T-helper 1 cell treated with Interleukin-12 subunit alpha and Interleukin-12 subunit beta and Interleukin-4 antibody, amounts not matched to agents 30 μg/mL and 1 μg/mL, for 36 hours (primary cell): Measurements from ENCODE around the gene OR10H4.
"Not testable (repeated sequence)": the region's sequence is repeated elsewhere in the genome, so short reads cannot be mapped to it uniquely, and the experiment has no call there.

Experiments
- H3K27ac Mint-ChIP-seq: one replicate; pipeline ENCODE4 v1.8.0; 2021; ENCODE audit warnings: mild to moderate bottlenecking, mixed read lengths
- H3K27me3 Mint-ChIP-seq: one replicate; pipeline ENCODE4 v1.8.0; 2021; ENCODE audit warnings: low read depth, mixed read lengths
- H3K36me3 Mint-ChIP-seq: one replicate; pipeline ENCODE4 v1.8.0; 2021; ENCODE audit warnings: low read depth, mixed read lengths
- H3K4me1 Mint-ChIP-seq: one replicate; pipeline ENCODE4 v1.8.0; 2021; ENCODE audit warnings: low read depth, mixed read lengths
- H3K4me3 Mint-ChIP-seq: one replicate; pipeline ENCODE4 v1.8.0; 2021; ENCODE audit warnings: mild to moderate bottlenecking, moderate library complexity, mixed read lengths
- H3K9me3 Mint-ChIP-seq: one replicate; pipeline ENCODE4 v1.8.0; 2021; ENCODE audit warnings: mixed read lengths

OR10H4 gene, protein sequence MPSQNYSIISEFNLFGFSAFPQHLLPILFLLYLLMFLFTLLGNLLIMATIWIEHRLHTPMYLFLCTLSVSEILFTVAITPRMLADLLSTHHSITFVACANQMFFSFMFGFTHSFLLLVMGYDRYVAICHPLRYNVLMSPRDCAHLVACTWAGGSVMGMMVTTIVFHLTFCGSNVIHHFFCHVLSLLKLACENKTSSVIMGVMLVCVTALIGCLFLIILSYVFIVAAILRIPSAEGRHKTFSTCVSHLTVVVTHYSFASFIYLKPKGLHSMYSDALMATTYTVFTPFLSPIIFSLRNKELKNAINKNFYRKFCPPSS

DNA sequence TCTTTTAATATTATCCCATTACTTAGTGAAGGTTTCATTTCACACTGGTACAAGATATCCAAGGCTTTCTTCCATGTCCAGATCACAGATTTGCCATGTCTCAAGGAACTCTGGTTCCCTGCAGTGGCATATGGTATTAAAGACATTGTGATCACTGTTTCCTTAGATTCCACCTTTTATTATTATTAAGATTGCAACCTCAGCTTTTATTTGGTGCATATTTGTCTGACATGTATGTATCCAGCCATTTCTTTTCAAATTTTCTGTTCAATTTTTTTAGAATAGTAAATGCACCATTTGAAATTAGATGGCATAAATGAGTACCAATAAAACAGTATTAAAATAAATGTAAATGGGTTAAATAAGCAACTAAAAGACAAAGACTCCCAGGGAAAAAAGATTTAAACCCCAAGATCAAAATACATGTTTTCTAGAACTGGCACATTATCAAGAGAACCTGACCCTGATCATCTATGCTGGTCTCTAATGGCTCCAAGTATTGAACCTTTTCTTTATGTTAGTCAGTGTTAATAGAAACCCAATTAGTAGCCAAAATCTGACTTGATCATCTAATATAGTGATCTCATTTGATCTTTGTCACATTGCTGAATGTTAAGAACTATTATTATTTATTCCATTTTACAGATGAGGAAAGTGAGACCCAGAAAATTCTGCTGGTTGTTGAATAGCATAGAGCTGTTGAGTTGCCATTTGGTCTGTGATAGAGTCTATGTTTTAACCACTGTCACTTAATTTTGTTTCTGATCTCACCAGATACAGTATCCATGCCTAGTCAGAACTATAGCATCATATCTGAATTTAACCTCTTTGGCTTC lies at the start of gene OR10H4:
Gene OR10H4, plus strand, starts transcription at position 786 of the 836 bp plus-strand sequence. Its CDS starts 0 bp downstream, at position 786.
- no peak within 1 kb of the TSS for H3K27ac Mint-ChIP-seq
- H3K4me1 Mint-ChIP-seq, result no peaks in the 10 kb centered on the region
- no peaks in the 10 kb centered on the region for H3K36me3 Mint-ChIP-seq
- no peak within 1 kb of the TSS for H3K4me3 Mint-ChIP-seq
- peaks cover 14% of the 10 kb centered on the region for H3K9me3 Mint-ChIP-seq
- H3K27me3 Mint-ChIP-seq, result peaks cover 17% of the 10 kb centered on the region

DNA sequence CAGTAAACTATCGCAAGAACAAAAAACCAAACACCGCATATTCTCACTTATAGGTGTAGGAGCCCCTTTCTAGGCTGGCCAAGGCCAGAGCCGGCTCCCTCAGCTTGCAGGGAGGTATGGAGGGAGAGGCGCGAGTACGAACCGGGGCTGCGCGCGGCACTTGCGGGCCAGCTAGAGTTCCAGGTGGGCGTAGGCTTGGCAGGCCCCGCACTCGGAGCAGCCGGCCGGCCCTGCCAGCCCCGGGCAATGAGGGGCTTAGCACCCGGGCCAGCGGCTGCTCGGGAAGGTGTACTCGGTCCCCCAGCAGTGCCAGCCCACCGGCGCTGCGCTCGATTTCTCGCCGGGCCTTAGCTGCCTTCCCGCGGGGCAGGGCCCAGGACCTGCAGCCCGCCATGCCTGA lies 49.2 kb upstream of the OR10H4 start:
- H3K27ac Mint-ChIP-seq, H3K36me3 Mint-ChIP-seq, H3K4me3 Mint-ChIP-seq, H3K4me1 Mint-ChIP-seq, H3K9me3 Mint-ChIP-seq: not testable (repeated sequence)
- peaks cover 38% of the 10 kb centered on the region for H3K27me3 Mint-ChIP-seq

DNA sequence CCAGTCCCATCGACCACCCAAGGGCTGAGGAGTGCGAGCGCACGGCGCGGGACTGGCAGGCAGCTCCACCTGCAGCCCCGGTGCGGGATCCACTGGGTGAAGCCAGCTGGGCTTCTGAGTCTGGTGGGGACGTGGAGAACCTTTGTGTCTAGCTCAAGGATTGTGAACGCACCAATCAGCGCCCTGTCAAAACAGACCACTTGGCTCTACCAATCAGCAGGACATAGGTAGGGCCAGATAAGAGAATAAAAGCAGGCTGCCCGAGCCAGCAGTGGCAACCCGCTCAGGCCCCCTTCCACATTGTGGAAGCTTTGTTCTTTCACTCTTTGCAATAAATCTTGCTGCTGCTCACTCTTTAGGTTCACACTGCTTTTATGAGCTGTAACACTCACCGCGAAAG lies 48.8 kb upstream of the OR10H4 start:
- not testable (repeated sequence) for H3K36me3 Mint-ChIP-seq, H3K4me1 Mint-ChIP-seq, H3K4me3 Mint-ChIP-seq, H3K27ac Mint-ChIP-seq, H3K9me3 Mint-ChIP-seq
- H3K27me3 Mint-ChIP-seq, result peaks cover 40% of the 10 kb centered on the region

DNA sequence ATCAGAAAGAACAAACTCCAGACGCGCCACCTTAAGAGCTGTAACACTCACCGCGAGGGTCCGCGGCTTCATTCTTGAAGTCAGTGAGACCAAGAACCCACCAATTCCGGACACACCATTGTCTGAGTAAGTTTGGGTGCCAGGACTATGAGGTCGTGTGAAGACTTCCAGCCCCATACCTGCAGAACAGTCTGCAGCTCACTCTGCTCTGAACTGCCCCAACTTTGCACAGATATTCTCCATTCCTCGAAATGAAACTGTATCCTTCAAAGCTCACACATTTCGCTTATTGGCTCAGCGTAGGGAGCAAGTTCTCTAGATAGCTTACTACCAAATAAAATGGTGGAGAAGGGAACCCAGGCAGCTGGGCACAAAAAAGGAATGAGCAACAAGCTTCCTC lies 48.3 kb upstream of the OR10H4 start:
- Mint-ChIP-seq H3K36me3 (no peaks in the 10 kb centered on the region), H3K4me3 (no peak overlapping the region), H3K27ac (no peak overlapping the region), H3K4me1 (no peaks in the 10 kb centered on the region), H3K27me3 (peaks cover 45% of the 10 kb centered on the region), H3K9me3 (no peaks in the 10 kb centered on the region)

DNA sequence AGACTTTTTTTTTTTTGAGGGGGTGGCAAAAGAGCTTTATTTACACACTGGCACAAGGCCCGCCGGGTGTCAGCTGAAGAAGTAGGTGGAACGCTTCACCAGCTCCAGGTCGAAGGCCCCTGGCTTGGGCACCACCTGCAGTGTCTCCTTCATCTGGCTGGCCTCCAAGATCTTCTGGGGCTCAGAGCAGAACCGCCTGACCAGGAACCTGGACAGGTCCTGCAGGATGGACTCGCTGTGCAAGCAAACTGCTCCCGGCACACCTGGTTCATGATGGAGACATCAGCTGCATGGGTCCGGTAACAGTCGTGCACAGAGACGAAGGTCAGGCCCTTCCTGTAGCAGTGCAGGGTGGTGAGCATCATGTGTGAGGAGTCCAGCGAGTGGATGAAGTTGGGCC lies 46.6 kb upstream of the OR10H4 start:
- H3K9me3 Mint-ChIP-seq, result no peaks in the 10 kb centered on the region
- no peak overlapping the region for H3K4me3 Mint-ChIP-seq
- no peak overlapping the region for H3K27ac Mint-ChIP-seq
- H3K36me3 Mint-ChIP-seq, result no peaks in the 10 kb centered on the region
- H3K4me1 Mint-ChIP-seq, result no peaks in the 10 kb centered on the region
- H3K27me3 Mint-ChIP-seq, result peaks cover 59% of the 10 kb centered on the region

DNA sequence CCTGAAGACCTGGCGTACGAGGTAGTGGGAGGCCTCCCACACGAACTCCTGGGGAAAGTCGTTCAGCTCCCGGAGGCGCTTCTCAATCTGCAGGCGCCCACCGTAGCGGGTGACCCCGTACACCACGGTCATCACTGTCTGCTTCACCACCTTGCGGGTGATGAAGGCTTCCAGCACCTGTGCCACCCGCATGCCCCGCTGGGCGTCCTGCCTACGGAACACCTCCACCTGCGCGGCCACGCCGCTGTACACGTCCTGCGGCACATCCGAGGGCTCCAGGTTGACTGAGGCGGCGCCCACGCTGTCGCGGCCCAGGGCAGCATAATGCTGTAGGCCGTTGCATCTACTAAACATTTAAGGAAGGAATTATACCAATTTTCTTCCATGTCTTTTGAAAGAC lies 45.9 kb upstream of the OR10H4 start:
- not testable (repeated sequence) for H3K36me3 Mint-ChIP-seq, H3K4me1 Mint-ChIP-seq, H3K9me3 Mint-ChIP-seq, H3K27ac Mint-ChIP-seq, H3K4me3 Mint-ChIP-seq
- H3K27me3 Mint-ChIP-seq, result peaks cover 62% of the 10 kb centered on the region

DNA sequence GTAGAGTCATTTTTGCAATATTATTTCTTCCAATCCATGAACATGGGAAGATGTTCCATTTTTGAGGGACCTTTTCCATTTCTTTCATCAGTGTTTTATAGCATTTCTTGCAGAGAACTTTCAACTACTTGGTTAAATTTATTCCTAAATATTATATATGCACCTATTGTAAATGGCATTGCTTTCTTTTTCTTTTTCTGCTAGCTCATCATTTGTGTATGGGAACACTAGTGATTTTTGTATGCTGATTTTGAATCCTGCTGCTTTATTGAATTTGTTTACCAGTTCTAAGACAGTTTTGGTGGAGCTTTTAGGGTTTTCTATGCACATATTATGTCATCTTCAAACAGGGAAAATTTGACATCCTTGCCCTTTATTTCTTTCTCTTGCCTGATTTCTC lies 43.8 kb upstream of the OR10H4 start:
- H3K4me1 Mint-ChIP-seq, result no peaks in the 10 kb centered on the region
- H3K27ac Mint-ChIP-seq, result no peak overlapping the region
- no peaks in the 10 kb centered on the region for H3K9me3 Mint-ChIP-seq
- peaks cover 57% of the 10 kb centered on the region for H3K27me3 Mint-ChIP-seq
- no peaks in the 10 kb centered on the region for H3K36me3 Mint-ChIP-seq
- no peak overlapping the region for H3K4me3 Mint-ChIP-seq

DNA sequence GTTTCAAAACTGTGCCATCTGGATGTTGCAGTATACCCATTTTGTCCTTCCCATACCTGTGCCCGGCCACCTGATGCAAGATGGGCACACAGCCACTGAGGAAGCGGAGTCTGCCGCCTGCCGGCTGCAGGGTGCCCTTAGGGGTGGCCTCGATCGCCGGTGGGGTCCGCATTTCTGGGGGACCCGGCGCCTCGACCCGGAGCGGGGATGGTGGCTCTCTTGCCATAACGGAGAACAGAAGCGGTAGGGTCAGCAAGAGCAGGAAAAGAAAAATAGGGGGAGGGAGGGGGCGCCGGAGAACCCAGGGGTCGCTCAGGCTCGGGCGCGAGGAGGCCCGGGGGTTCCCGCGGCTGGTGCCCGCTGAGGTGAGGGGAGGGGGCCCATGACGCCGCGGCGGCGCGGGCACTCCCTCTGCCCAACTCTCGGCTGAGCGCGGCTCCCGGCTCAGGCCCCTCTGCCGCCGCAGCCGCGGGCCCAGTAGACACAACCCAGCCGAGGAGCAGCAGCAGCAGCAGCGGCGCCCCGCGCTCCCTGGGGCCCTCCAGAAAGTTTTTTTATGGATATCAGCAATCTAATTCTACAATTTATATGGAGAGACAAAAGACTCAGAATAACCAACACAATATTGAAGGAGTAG lies 37.1 kb upstream of the OR10H4 start:
- H3K27me3 Mint-ChIP-seq, result peaks cover 46% of the 10 kb centered on the region

DNA sequence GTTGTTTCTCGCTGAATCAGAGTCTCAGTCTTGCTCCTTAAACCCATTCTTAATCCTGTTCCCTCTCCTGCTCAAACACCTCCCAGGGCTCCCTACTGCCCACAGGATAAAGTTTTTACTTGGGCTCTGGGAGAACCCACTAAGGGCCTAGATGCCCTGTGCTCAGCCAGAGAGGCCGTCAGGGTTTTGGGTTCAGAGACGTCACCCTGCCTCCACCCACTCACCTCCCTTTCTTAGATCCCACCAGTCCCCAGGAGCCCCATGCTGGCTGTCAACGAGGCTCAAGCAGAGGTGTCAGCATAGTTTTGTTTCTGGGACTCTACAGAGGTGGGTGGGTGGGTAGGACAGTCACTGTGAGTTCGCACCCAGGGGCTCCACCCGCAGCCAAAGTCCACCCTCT lies 35.4 kb upstream of the OR10H4 start:
- no peaks in the 10 kb centered on the region for H3K4me1 Mint-ChIP-seq
- H3K4me3 Mint-ChIP-seq, result no peak overlapping the region
- peaks cover 7% of the 10 kb centered on the region for H3K9me3 Mint-ChIP-seq
- no peak overlapping the region for H3K27ac Mint-ChIP-seq
- H3K36me3 Mint-ChIP-seq, result no peaks in the 10 kb centered on the region
- H3K27me3 Mint-ChIP-seq, result peaks cover 51% of the 10 kb centered on the region

More for the DNA sequence above, 37.1 kb upstream of the OR10H4 start:
- H3K9me3 Mint-ChIP-seq, result peaks cover 7% of the 10 kb centered on the region
- H3K4me1 Mint-ChIP-seq, result no peaks in the 10 kb centered on the region
- no peak overlapping the region for H3K27ac Mint-ChIP-seq
- H3K36me3 Mint-ChIP-seq, result no peaks in the 10 kb centered on the region
- H3K4me3 Mint-ChIP-seq, result no peak overlapping the region

DNA sequence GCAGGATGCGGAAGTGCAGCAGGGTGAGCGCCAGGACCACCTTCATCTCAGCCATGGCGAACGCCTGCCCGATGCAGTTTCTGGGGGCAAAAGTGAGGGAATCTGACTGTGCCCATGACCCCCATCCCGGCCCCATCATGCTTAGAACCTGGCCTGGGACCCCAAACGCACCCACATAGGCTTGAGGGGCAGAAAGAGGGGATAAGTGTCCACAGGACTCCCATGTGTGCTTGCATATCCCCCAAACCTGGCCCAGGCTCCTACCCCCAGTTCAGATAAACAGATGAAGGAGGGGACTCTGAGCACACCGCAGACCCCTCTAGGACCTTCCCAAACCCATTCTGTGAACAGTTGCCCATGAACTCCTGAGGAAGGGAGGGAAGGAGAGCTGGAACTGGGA lies 35.0 kb upstream of the OR10H4 start:
- peaks cover 7% of the 10 kb centered on the region for H3K9me3 Mint-ChIP-seq
- no peak overlapping the region for H3K27ac Mint-ChIP-seq
- H3K27me3 Mint-ChIP-seq, result peaks cover 51% of the 10 kb centered on the region
- no peaks in the 10 kb centered on the region for H3K36me3 Mint-ChIP-seq
- no peak overlapping the region for H3K4me3 Mint-ChIP-seq
- H3K4me1 Mint-ChIP-seq, result no peaks in the 10 kb centered on the region

DNA sequence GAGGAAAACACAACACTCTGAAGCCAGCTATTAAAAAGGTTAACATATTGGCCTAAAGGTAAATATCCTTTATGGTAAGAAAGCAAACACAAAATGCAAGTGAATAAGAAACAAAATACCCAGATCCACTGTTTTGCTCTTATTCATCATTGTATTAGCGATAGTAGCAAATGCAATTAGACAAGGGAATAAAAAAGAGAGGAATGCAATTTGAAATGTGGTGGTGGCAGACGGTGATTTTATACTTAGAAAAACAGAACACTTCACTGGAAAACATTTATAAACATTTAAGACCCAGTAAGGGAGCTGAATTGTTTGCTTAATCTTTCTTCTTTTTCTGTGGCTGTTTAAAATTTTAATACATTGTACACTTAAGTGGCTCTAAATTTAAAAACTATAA lies 33.7 kb upstream of the OR10H4 start:
- Mint-ChIP-seq H3K27ac (no peak overlapping the region), H3K4me1 (no peaks in the 10 kb centered on the region), H3K9me3 (peaks cover 7% of the 10 kb centered on the region), H3K36me3 (no peaks in the 10 kb centered on the region), H3K4me3 (no peak overlapping the region), H3K27me3 (peaks cover 44% of the 10 kb centered on the region)

DNA sequence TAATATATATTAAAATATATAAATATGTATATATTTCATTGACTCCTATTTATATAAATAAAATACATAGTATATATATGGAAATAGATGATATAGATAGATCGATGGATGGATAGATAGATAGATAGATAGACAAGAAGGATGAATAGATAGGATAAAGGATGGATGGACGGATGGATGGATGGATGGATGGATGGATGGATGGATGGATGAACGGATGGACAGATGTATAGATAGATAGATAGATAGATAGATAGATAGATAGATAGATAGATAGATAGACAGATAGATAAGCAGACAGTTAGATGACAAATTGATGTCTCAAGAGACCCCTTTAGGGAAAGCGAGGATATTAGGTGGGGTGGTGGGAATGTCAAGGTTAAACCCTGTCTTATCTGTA lies 29.6 kb upstream of the OR10H4 start:
- no peak overlapping the region for H3K4me3 Mint-ChIP-seq
- no peak overlapping the region for H3K27ac Mint-ChIP-seq
- H3K4me1 Mint-ChIP-seq, result no peaks in the 10 kb centered on the region
- no peaks in the 10 kb centered on the region for H3K36me3 Mint-ChIP-seq
- H3K9me3 Mint-ChIP-seq, result peaks cover 7% of the 10 kb centered on the region
- H3K27me3 Mint-ChIP-seq, result peaks cover 23% of the 10 kb centered on the region

DNA sequence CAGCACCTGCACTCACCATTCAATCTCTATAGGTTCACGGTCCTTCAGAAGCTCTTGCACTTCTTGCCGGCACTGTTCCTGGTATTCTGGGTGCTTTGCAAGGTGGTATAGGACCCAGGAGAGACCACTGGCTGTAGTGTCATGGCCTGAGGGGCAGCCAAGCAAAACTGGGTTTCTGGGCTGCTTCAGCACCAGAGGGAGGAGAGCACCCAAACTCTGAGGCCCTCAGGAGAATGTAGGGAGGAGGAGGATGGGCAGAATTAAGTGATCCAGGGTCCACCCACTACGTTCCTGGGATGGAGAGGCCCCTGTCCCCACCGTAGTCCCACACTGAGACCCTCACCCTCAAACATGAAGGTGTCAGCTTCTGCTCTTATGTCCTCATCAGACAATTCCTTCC lies 26.8 kb upstream of the OR10H4 start:
- Mint-ChIP-seq H3K4me3 (no peak overlapping the region), H3K36me3 (no peaks in the 10 kb centered on the region), H3K9me3 (no peaks in the 10 kb centered on the region), H3K4me1 (no peaks in the 10 kb centered on the region), H3K27me3 (peaks cover 15% of the 10 kb centered on the region), H3K27ac (no peak overlapping the region)

DNA sequence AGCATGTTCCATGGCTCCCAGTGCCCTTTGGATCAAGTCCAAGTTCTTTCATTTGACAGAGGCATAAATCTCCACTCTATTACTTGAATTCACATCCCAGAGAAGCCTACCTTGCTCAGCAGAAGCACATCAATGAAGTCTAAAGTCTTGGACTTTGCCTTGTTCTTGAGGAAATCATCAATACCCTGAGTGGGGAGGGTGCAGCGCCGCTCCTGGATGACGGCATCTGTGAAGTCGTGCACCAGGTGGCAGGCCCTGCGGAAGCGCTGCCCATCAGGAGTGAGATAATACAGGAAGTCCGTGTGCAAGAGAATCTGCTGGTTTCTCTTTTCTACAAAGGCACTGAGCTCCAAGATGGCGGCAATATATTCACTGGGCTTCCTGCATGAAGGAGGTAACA lies 25.1 kb upstream of the OR10H4 start:
- H3K4me1 Mint-ChIP-seq, result no peaks in the 10 kb centered on the region
- H3K36me3 Mint-ChIP-seq, result no peaks in the 10 kb centered on the region
- H3K27ac Mint-ChIP-seq, result no peak overlapping the region

DNA sequence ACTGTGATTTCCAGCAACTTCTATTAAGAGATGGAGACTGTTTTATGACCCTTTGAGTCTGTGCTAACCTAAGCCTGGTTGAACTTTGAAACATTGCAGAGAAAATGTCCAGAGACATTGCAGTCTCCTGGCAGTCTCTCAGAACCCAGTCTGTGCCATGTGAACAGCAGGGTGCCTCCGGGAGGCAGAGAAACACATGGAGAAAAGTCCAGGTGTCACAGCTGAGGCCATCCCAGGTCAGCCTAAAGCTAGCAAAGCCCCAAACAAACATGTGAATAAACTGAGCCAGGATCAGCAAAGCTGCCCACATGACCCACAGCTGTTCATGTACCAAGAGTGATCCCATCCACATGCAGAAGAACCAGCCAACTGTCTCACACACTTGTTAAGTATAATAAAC lies 22.3 kb upstream of the OR10H4 start:
- Mint-ChIP-seq H3K4me3 (no peak overlapping the region), H3K36me3 (no peaks in the 10 kb centered on the region), H3K4me1 (no peaks in the 10 kb centered on the region), H3K9me3 (peaks cover 3% of the 10 kb centered on the region), H3K27ac (no peak overlapping the region), H3K27me3 (peaks cover 4% of the 10 kb centered on the region)

More for the DNA sequence above, 25.1 kb upstream of the OR10H4 start:
- no peaks in the 10 kb centered on the region for H3K9me3 Mint-ChIP-seq
- H3K4me3 Mint-ChIP-seq, result no peak overlapping the region
- H3K27me3 Mint-ChIP-seq, result peaks cover 4% of the 10 kb centered on the region
